B cell (primary cell): ENCODE data around the gene PPP2R3A. TPM values are rescaled to one million over a fixed set of nuclear protein-coding genes. Genes with fewer than 3 reads are reported as not detected.

Experiments used
- ATAC-seq: fragments of 200-7000 bp; cut with Tn5 transposase; one replicate; pipeline ENCODE4 v1.10.0; 2021; ENCODE audit warnings: low read depth, mild to moderate bottlenecking, moderate number of reproducible peaks, moderate library complexity
- CTCF ChIA-PET: fragments of 350-600 bp; sonication (Branson Sonifier 250); formaldehyde crosslinking; loops from one replicate; lab custom pipeline; 2021; ENCODE audit warnings: antibody characterized with exemption, inconsistent platforms; lab: Charles Lee
- POLR2A ChIA-PET: fragments of 350-600 bp; sonication (Branson Sonifier 250); formaldehyde crosslinking; loops from one replicate; lab custom pipeline; 2021; ENCODE audit warnings: antibody characterized with exemption; lab: Charles Lee
- DNase-seq: peaks from one replicate; pipeline ENCODE4 v3.0.0; 2013
- H2AFZ ChIP-seq: 2 replicates; pipeline ENCODE4 v1.6.1; 2012; ENCODE audit warnings: mild to moderate bottlenecking, low read depth, low read length; ENCODE audit not compliant: insufficient read depth, poor library complexity, severe bottlenecking
- H3K27ac ChIP-seq, 2 donors: 1 replicate in 1 of 2; 2 replicates in 1 of 2; pipeline ENCODE4 v1.5.1; 2012 to 2013; ENCODE audit warnings: low read length in 2 of 2, mild to moderate bottlenecking in 2 of 2, moderate library complexity in 1 of 2
- H3K27me3 ChIP-seq, 4 experiments: fragments of 200-600 bp in 1 of 4; sonication (generic) in 1 of 4; replicated peaks in 1 of 4; 1 replicate in 2 of 4; 2 replicates in 2 of 4; pipeline versions ENCODE4 v1.6.1 to v1.7.0; 2013 to 2016; ENCODE audit warnings: low read length in 3 of 4, mild to moderate bottlenecking in 2 of 4, mixed read lengths in 1 of 4, moderate library complexity in 1 of 4; ENCODE audit not compliant: insufficient read depth in 4 of 4, control insufficient read depth in 3 of 4; ENCODE audit errors: control extremely low read depth in 1 of 4
- H3K36me3 ChIP-seq, 2 experiments: replicated peaks in 1 of 2; 1 replicate in 1 of 2; 2 replicates in 1 of 2; pipeline versions ENCODE4 v1.6.1 to v1.7.1; 2013; ENCODE audit warnings: low read length in 1 of 2; ENCODE audit not compliant: insufficient read depth in 2 of 2, control insufficient read depth in 1 of 2; ENCODE audit errors: control extremely low read depth in 1 of 2, extremely low read depth in 1 of 2
- H3K4me1 ChIP-seq, 2 donors: fragments of 200-600 bp in 1 of 2; sonication (generic) in 1 of 2; 1 replicate in 1 of 2; 2 replicates in 1 of 2; pipeline versions ENCODE4 v1.5.1 to v1.6.1; 2013 to 2017; ENCODE audit warnings: low read length in 2 of 2; ENCODE audit not compliant: control insufficient read depth in 2 of 2, insufficient read depth in 2 of 2
- H3K4me2 ChIP-seq: replicated peaks from 2 replicates; pipeline ENCODE3; 2012; ENCODE audit warnings: mild to moderate bottlenecking, low read depth, low read length; ENCODE audit not compliant: poor library complexity, severe bottlenecking
- H3K4me3 ChIP-seq, 5 experiments: fragments of 200-600 bp in 1 of 5; sonication (generic) in 1 of 5; 1 replicate in 3 of 5; 2 replicates in 2 of 5; pipeline versions ENCODE4 v1.5.1 to v1.7.0; 2011 to 2016; ENCODE audit warnings: low read length in 4 of 5, mild to moderate bottlenecking in 4 of 5, low read depth in 2 of 5, control low read depth in 1 of 5, moderate library complexity in 1 of 5; ENCODE audit not compliant: insufficient read depth in 1 of 5; ENCODE audit errors: control extremely low read depth in 1 of 5, extremely low read depth in 1 of 5
- H3K79me2 ChIP-seq: fragments of 200-600 bp; sonication (generic); one replicate; pipeline ENCODE4 v1.6.0; 2016; ENCODE audit warnings: low read length; ENCODE audit not compliant: control insufficient read depth, insufficient read depth
- H3K9ac ChIP-seq: fragments of 200-600 bp; sonication (generic); 2 replicates; pipeline ENCODE4 v1.6.1; 2017; ENCODE audit warnings: mild to moderate bottlenecking, low read length, moderate library complexity
- H3K9me3 ChIP-seq, 3 donors: one replicate each; pipeline versions ENCODE4 v1.6.1 to v1.7.1; 2013; ENCODE audit warnings: low read length in 2 of 3; ENCODE audit not compliant: control insufficient read depth in 2 of 3, insufficient read depth in 1 of 3; ENCODE audit errors: control extremely low read depth in 1 of 3
- H4K20me1 ChIP-seq: 2 replicates; pipeline ENCODE4 v1.6.0; 2012; ENCODE audit warnings: mild to moderate bottlenecking, low read length; ENCODE audit not compliant: insufficient read depth, control insufficient read depth, poor library complexity, severe bottlenecking
- H3K27ac Mint-ChIP-seq: one replicate; pipeline ENCODE4 v1.8.0; 2021; ENCODE audit warnings: mixed read lengths
- H3K27me3 Mint-ChIP-seq: one replicate; pipeline ENCODE4 v1.8.0; 2021; ENCODE audit warnings: mixed read lengths
- H3K4me1 Mint-ChIP-seq: one replicate; pipeline ENCODE4 v1.8.0; 2021; ENCODE audit warnings: mixed read lengths
- H3K4me3 Mint-ChIP-seq: one replicate; pipeline ENCODE4 v1.8.0; 2021; ENCODE audit warnings: mixed read lengths
- H3K9me3 Mint-ChIP-seq: one replicate; pipeline ENCODE4 v1.8.0; 2022; ENCODE audit warnings: mixed read lengths; ENCODE audit not compliant: insufficient read depth
- EZH2 ChIP-seq: IDR thresholded peaks from 2 replicates; pipeline ENCODE4 v1.6.1; 2012; ENCODE audit warnings: borderline replicate concordance, low read depth, mild to moderate bottlenecking, moderate library complexity, low read length; ENCODE audit not compliant: insufficient read depth, poor library complexity, severe bottlenecking
- WGBS: methylation state at CpG from one replicate; pipeline ENCODE4 v1.1.5; 2013; ENCODE audit warnings: missing lambda C conversion rate; ENCODE audit not compliant: insufficient coverage; 5-methylcytosine and 5-hydroxymethylcytosine counted together
- intact Hi-C: fragments of 100-400 bp; cut with micrococcal nuclease; formaldehyde crosslinking; loops from one replicate; pipeline ENCODE4 v1.10.0; 2022
- polyA plus RNA-seq: library from polyadenylated mRNA; depleted of rRNA; stranded (reverse); fragments of >200 nt; gene quantifications from 2 replicates; pipeline ENCODE4 v1.2.3, GENCODE V29; 2012
- total RNA-seq, 2 donors: library from RNA; stranded (reverse); fragments of 120-200 nt in 1 of 2; gene quantifications; 1 replicate in 1 of 2; 2 replicates in 1 of 2; pipeline versions ENCODE4 v1.2.3 to v1.2.4, GENCODE V29; 2013 to 2022
- TF ChIP-seq, protein P1 (sequence below): fragments of 200-600 bp; IDR thresholded peaks from one replicate; pipeline ENCODE4 v1.8.0; 2022; ENCODE audit warnings: antibody characterized with exemption, mild to moderate bottlenecking

PPP2R3A gene
- total and polyA plus RNA-seq, 2 donors (not counting 1 experiment from before 2014, with no cell fraction given), result 0.03 to 0.22 TPM

DNA sequence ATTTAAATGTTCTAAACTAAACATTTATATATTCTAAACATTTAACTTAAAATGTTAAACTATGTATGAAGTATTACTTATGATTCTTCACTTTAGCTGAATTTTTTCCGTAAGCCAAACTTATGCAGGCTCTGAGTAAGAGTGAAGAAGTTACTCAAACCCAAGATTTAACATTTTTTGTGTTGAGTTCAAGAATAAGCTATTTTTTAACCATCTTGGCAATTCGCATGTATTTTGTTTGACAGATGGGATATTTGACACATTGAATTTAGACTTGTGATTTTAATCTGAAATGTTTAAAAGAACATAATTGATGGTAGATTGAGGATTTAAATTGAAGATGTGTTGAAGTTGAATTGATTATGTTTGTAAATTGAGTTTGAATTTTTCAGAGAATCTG, 14.6 kb upstream of the PPP2R3A start:
- H2AFZ ChIP-seq, result no peak overlapping the region
- H3K79me2 ChIP-seq, result no peaks in the 10 kb centered on the region
- no peak for TF ChIP-seq EZH2
- TF ChIP-seq, protein P1, sequence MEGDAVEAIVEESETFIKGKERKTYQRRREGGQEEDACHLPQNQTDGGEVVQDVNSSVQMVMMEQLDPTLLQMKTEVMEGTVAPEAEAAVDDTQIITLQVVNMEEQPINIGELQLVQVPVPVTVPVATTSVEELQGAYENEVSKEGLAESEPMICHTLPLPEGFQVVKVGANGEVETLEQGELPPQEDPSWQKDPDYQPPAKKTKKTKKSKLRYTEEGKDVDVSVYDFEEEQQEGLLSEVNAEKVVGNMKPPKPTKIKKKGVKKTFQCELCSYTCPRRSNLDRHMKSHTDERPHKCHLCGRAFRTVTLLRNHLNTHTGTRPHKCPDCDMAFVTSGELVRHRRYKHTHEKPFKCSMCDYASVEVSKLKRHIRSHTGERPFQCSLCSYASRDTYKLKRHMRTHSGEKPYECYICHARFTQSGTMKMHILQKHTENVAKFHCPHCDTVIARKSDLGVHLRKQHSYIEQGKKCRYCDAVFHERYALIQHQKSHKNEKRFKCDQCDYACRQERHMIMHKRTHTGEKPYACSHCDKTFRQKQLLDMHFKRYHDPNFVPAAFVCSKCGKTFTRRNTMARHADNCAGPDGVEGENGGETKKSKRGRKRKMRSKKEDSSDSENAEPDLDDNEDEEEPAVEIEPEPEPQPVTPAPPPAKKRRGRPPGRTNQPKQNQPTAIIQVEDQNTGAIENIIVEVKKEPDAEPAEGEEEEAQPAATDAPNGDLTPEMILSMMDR, result no peak
- intact Hi-C loops, result no loop called here
- H4K20me1 ChIP-seq, result no peaks in the 10 kb centered on the region
- no peaks in the 10 kb centered on the region for H3K27me3 ChIP-seq
- WGBS, result no CpG with 5 or more reads among the region's 2 CpGs
- no peak overlapping the region for H3K27ac Mint-ChIP-seq
- no peaks in the 10 kb centered on the region for H3K4me1 ChIP-seq
- H3K4me3 Mint-ChIP-seq, result no peak overlapping the region
- POLR2A ChIA-PET, result no interaction called here
- no peak overlapping the region for H3K4me3 ChIP-seq
- ATAC-seq (no peak), DNase-seq (no peak)
- H3K4me1 Mint-ChIP-seq, result no peaks in the 10 kb centered on the region
- H3K4me2 ChIP-seq, result no peak overlapping the region
- CTCF ChIA-PET, result interaction anchor here (0.7 kb wide), 1 partner anchor 195 kb away, joined by 3 read pairs; no protein-coding TSS in a partner anchor
- no peak overlapping the region for H3K9ac ChIP-seq
- H3K27me3 Mint-ChIP-seq, result peaks cover 3% of the 10 kb centered on the region
- peaks cover 7% of the 10 kb centered on the region for H3K9me3 Mint-ChIP-seq
- H3K9me3 ChIP-seq, result peaks cover 0 to 4% (median 2%) of the 10 kb centered on the region in 3 donors
- H3K36me3 ChIP-seq, result no peaks in the 10 kb centered on the region
- no peak overlapping the region for H3K27ac ChIP-seq

DNA sequence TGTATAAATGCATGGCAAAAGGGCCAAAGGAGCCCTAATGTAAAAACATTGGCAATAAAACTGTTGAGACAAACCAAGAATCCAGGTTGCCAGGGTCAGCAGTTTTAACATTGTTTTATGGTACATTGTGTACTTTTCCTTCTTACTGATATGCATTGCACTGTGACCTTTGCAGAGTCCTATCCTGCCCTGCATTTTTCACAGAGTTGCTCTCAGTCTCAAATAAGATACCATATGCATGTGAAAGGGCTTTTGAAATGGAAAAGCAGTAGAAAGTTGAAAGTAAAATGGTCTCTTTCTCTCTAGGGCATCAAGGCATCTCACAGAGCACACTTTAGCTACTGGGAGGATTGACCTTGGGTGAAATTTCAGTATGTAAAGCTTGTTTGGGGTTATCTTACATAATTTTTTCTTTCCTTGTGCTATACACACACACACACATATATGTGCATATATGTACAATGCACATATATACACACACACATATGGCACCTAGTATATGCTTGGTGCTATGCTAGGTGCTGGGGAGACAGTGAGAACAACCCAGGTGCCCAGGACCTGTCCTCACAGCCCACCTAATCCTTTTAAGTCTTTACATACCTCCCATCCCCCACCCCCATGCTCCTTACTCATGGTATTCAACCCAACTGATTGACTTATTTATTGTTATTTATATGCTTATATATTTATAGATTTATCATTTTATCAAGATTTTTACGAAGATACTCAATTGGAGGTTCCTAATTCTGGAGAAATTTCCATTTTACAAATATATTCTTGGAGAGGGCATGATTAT, 1.2 kb upstream of the PPP2R3A start:
- ATAC-seq (no peak), DNase-seq (no peak)
- no CpG with 5 or more reads among the region's 1 CpG for WGBS
- Mint-ChIP-seq H3K9me3 (peaks cover 12% of the 10 kb centered on the region), H3K4me3 (peak overlapping the region; percentile 87), H3K27ac (no peak overlapping the region), H3K27me3 (peaks cover 36% of the 10 kb centered on the region), H3K4me1 (peaks cover 11% of the 10 kb centered on the region)
- TF ChIP-seq, protein P1, result no peak
- H3K27me3 ChIP-seq, result peaks cover 0 to 20% (median 18%) of the 10 kb centered on the region in 4 experiments
- peaks cover 4 to 17% (median 10%) of the 10 kb centered on the region in 3 donors for H3K9me3 ChIP-seq
- no peak overlapping the region for H3K27ac ChIP-seq
- no peaks in the 10 kb centered on the region for H3K36me3 ChIP-seq
- peaks cover 7 to 14% of the 10 kb centered on the region in 2 donors for H3K4me1 ChIP-seq
- H3K4me3 ChIP-seq, result no peak overlapping the region
- CTCF ChIA-PET, result no interaction called here
- H2AFZ ChIP-seq, result no peak overlapping the region
- H3K9ac ChIP-seq, result no peak overlapping the region
- intact Hi-C loops, result no loop called here
- no peak overlapping the region for H3K4me2 ChIP-seq
- POLR2A ChIA-PET, result no interaction called here
- no peaks in the 10 kb centered on the region for H4K20me1 ChIP-seq
- no peaks in the 10 kb centered on the region for H3K79me2 ChIP-seq
